Measurements from ENCODE around the gene METTL2B.

Gene METTL2B

GRCh38 chr7:128434413-128435326, 41.9 kb upstream of the METTL2B start:
- H3K36me3 Mint-ChIP-seq (ENCODE audit: low read depth): no peaks in the 10 kb centered on the region

GRCh38 chr7:128435327-128435686, 41.2 kb upstream of the METTL2B start:
- H3K9me3 Mint-ChIP-seq: no peaks in the 10 kb centered on the region
- peaks cover 4% of the 10 kb centered on the region for H3K4me1 Mint-ChIP-seq
- H3K27ac Mint-ChIP-seq: peak overlapping the region in 1 of 3 experiments; percentile 38
- peaks cover 9% of the 10 kb centered on the region for H3K27me3 Mint-ChIP-seq (ENCODE audit: low read depth)
- no peak for TF ChIP-seq CTCF (IDR thresholded peaks at IDR 0.05; ENCODE audit: unreplicated experiment in 3 of 3)
- no peaks in the 10 kb centered on the region for H3K36me3 Mint-ChIP-seq (ENCODE audit: low read depth)
- no peak overlapping the region for H3K4me3 Mint-ChIP-seq

More at GRCh38 chr7:128434413-128435326, 41.9 kb upstream of the METTL2B start:
- H3K27ac Mint-ChIP-seq: peak overlapping the region in 1 of 3 experiments; percentile 38
- H3K27me3 Mint-ChIP-seq (ENCODE audit: low read depth): peaks cover 10% of the 10 kb centered on the region
- no peak for TF ChIP-seq CTCF (IDR thresholded peaks at IDR 0.05; ENCODE audit: unreplicated experiment in 3 of 3)
- no peak overlapping the region for H3K4me3 Mint-ChIP-seq
- H3K9me3 Mint-ChIP-seq: no peaks in the 10 kb centered on the region
- peaks cover 4% of the 10 kb centered on the region for H3K4me1 Mint-ChIP-seq

- H3K27ac Mint-ChIP-seq: no peak overlapping the region
These were observed 38.9 kb upstream of the METTL2B start for GRCh38 chr7:128437426-128438332.

GRCh38 chr7:128442356-128442755, 34.2 kb upstream of the METTL2B start:
- H3K27me3 Mint-ChIP-seq (ENCODE audit: low read depth): peaks cover 5% of the 10 kb centered on the region
- H3K9me3 Mint-ChIP-seq: no peaks in the 10 kb centered on the region
- H3K36me3 Mint-ChIP-seq (ENCODE audit: low read depth): no peaks in the 10 kb centered on the region
- H3K27ac Mint-ChIP-seq: no peak overlapping the region
- no peak for TF ChIP-seq CTCF (IDR thresholded peaks at IDR 0.05; ENCODE audit: unreplicated experiment in 3 of 3)
- H3K4me3 Mint-ChIP-seq: no peak overlapping the region
- H3K4me1 Mint-ChIP-seq: peaks cover 23% of the 10 kb centered on the region

More at GRCh38 chr7:128437426-128438332, 38.9 kb upstream of the METTL2B start:
- no peaks in the 10 kb centered on the region for H3K4me1 Mint-ChIP-seq
- no peaks in the 10 kb centered on the region for H3K36me3 Mint-ChIP-seq (ENCODE audit: low read depth)
- H3K9me3 Mint-ChIP-seq: no peaks in the 10 kb centered on the region
- H3K4me3 Mint-ChIP-seq: no peak overlapping the region
- peaks cover 5% of the 10 kb centered on the region for H3K27me3 Mint-ChIP-seq (ENCODE audit: low read depth)
- no peak for TF ChIP-seq CTCF (IDR thresholded peaks at IDR 0.05; ENCODE audit: unreplicated experiment in 3 of 3)

- H3K4me1 Mint-ChIP-seq: peaks cover 23% of the 10 kb centered on the region
- H3K27me3 Mint-ChIP-seq (ENCODE audit: low read depth): peaks cover 5% of the 10 kb centered on the region
- no peaks in the 10 kb centered on the region for H3K9me3 Mint-ChIP-seq
- peak overlapping the region in 1 of 3 experiments; percentile 1 for H3K27ac Mint-ChIP-seq
- H3K4me3 Mint-ChIP-seq: no peak overlapping the region
- no peaks in the 10 kb centered on the region for H3K36me3 Mint-ChIP-seq (ENCODE audit: low read depth)
- no peak for TF ChIP-seq CTCF (IDR thresholded peaks at IDR 0.05; ENCODE audit: unreplicated experiment in 3 of 3)
These were observed 32.5 kb upstream of the METTL2B start for GRCh38 chr7:128443831-128444600.
